ENCODE data around the gene CLIP4.
"Not testable (repeated sequence)": the region's sequence is repeated elsewhere in the genome, so short reads cannot be mapped to it uniquely, and the experiment has no call there.

CLIP4 gene

DNA sequence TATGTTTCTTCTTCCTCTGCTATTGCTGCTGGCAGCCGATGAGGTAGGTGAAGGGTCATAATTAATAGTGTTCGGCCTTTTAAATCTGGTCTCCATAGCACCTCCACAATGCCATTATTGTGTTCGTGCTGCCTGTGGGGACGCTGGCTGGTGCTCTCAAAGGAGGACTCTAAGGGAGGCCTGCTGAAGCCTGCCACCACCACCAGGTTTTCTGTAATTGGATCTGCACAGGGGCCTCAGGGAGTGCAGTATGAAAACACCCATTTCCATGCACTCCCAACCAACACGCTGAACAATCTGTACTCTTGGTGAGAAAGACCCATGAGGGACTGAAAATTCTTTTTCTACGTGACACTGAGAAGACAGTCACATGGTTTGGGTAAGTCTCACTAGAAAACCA lies 17.6 kb upstream of the CLIP4 start:
- in situ Hi-C loops (cut with MboI; ENCODE audit: low sequenced_read_pairs): no loop called here

DNA sequence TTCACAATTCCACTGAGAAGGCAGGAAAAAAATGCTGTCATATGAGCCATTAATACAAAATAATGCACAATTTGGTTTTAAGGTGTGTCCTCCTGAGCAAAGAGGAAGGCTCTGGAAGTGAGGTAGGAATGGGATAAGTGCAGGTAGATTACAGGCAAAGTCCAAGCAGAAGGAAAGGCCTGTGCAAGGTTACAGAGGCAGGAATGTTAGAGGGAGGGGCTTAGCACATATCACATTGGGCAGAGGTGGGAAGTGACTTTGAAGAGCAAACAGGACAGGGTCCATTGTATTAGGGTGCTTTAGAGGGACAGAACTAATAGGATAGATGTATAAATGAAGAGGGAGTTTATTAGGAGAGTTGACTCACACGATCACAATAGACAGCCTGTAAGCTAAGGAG lies 14.7 kb upstream of the CLIP4 start:
- in situ Hi-C loops (cut with MboI; ENCODE audit: low sequenced_read_pairs): no loop called here

DNA sequence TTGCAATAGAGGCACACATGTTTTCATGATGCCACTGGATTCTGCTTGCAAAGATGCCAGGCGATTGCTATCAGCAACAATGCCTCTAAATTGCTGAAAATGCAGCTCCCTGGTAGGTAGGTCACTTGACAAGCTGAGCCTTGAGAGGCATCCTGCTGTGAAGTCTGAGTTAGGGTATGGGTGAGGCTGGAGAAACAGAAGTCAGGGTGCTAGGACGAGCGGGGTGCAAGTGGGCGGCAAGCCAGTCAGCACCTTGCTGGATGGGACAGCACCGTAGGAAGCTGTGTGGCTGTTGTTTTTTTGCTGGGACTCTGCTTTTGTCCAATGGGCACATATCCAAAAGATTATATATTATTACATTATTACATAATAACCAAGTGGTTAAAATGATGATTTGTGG lies 10.5 kb upstream of the CLIP4 start:
- in situ Hi-C loops (cut with MboI; ENCODE audit: low sequenced_read_pairs): no loop called here

DNA sequence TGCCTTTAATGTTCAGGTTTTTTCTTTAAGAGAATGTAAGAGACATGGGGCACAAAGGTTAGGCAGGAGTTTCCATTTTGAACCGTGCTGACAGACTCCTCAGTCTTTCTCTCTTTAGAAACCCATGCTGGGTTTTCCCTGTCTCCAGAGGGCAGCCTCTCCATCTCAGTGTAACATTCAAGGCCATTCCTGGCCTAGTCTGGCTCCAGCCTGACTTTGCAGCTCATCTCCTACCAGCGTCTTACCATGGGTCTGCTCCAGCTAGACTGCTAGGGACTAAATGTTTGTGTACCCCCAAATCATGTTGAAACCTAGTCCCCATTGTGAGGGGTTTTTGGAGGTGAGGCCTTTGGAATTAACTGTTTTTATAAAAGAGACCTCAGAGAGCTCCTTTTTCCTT lies 9.8 kb upstream of the CLIP4 start:
- in situ Hi-C loops (cut with MboI; ENCODE audit: low sequenced_read_pairs): no loop called here

DNA sequence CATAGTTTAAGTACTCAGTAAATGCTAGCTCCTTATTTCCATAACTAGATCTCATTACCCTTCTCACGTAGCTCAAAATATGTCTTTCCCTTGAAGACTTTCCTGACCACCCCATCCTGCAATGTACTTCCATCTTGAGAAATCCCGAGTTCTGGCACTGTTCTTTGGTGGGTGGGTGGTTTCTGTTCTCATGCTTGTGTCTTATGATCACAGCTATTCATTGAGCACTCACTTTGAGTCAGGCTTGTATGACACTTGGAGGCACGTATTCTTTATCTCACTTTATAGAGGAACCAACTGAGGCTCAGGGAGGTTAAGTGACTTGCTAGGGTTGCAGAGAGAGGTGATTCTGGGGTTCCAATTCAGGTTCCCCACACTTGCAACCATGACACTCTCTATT lies 9.0 kb upstream of the CLIP4 start:
- in situ Hi-C loops (cut with MboI; ENCODE audit: low sequenced_read_pairs): no loop called here

DNA sequence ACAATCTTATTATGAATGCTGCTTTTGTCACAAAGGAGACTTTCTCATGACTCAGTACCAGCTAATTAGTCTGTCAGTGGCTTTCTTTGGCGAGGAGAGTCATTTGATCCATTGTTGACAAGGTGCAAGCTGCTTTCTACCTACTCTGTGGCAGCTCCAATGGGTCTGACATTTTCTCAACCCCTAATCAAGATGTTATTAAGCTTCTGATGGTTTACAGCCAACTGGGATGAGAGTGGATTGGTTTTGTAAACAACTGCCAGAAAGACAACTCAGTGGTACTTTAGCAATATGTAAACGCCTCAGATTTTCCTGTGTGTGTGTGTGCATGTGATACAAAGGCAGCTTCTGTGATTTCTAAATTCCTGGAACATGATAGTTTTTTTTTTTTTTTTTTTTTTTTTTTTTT lies 8.2 kb upstream of the CLIP4 start:
- in situ Hi-C loops (cut with MboI; ENCODE audit: low sequenced_read_pairs): no loop called here

DNA sequence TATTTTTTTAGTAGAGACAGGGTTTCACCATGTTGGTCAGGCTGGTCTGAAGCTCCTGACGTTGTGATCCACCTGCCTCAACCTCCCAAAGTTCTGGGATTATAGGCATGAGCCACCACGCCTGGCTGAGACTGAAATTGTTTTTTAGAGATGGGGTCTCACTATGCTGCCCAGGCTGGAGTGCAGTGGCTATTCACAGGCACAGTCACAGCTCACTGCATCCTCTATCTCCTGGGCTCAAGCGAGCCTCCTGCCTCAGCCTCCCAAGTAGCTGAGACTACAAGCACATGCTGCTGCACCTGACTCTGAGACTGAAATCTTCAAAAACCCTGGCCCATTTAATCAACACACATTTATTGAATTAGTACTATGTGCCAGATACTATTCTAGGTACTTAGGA lies 7.7 kb upstream of the CLIP4 start:
- in situ Hi-C loops (cut with MboI; ENCODE audit: low sequenced_read_pairs): not testable (repeated sequence)

DNA sequence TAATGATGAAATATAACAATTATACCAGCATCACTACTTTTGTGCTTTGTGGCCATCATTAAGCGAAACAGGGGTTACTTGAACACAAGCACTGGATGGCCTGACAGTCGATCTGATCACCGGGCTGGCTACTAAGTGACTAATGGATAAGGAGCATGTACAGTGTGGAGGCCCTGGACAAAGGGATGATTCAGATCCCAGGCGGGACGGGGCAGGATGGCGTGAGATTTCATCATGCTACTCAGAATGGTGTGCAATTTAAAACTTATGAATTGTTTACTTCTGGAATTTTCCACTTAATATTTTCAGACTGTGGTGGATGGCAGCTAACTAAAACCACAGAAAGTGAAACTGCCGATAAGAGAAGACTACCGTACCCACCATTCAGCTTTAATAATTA lies 7.0 kb upstream of the CLIP4 start:
- in situ Hi-C loops (cut with MboI; ENCODE audit: low sequenced_read_pairs): no loop called here

DNA sequence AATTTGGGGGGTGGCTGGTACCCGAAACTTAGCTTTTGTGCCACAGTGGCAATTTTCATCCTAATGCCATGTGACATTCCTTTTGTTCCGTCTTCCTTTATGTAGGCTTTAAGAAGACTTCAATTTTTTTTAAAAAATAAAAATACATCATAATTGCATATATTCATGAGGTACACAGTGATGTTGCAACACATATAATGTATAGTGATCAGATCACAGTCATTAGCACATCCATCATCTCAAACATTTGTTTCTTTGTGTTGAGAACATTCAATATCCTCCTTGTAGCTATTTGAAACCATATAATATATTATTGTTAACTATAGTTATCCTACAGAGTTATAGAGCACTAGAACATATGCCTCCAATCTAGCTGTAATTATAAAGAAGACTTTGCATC lies 6.0 kb upstream of the CLIP4 start:
- in situ Hi-C loops (cut with MboI; ENCODE audit: low sequenced_read_pairs): no loop called here

DNA sequence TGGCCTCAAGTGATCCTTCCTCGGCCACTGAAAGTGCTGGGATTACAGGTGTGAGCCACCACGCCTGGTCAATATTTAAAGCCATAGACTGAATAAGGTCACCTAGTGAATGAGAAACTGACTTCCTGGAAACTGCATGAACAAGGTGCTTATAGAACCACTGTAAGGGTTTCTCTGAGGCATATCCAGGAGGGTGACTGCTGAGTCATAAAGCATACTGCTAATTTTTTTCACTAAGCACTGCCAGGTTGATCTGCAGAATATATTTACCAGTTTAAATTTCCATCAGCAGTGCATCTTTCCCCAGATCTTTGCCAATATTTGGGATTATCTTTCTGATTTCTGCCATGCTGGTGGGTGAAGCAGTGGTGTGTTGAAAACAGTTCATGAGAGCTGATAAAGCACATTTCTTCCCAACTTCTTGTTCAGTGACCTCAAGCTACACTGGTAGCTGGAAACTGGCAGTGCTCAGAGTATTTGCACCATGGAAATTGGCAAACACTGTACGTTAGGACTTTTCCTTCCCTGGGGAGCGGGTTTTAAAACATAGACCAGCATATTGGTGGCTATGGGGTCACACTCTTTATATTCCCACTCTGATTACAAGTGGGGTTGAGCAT lies 4.2 kb upstream of the CLIP4 start:
- in situ Hi-C loops (cut with MboI; ENCODE audit: low sequenced_read_pairs): no loop called here

DNA sequence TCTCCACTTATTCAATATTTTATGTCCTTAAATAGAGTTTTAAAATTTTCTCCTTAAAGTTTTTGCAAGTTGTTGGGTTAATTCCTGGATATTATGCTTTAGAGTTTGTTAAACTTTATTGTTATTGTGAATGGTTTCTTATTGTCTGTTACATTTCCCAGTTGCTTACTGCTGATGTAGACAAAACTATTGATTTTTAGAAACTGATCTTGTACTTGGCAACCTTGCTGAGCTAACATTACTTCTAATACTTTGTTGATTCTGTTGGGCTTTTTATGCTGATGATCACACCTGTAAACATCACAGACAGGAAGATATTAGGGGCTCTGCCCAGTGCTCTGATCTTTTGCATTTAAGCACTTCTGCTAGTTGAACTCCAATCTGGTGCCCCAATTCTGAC lies 2.8 kb upstream of the CLIP4 start:
- in situ Hi-C loops (cut with MboI; ENCODE audit: low sequenced_read_pairs): no loop called here

DNA sequence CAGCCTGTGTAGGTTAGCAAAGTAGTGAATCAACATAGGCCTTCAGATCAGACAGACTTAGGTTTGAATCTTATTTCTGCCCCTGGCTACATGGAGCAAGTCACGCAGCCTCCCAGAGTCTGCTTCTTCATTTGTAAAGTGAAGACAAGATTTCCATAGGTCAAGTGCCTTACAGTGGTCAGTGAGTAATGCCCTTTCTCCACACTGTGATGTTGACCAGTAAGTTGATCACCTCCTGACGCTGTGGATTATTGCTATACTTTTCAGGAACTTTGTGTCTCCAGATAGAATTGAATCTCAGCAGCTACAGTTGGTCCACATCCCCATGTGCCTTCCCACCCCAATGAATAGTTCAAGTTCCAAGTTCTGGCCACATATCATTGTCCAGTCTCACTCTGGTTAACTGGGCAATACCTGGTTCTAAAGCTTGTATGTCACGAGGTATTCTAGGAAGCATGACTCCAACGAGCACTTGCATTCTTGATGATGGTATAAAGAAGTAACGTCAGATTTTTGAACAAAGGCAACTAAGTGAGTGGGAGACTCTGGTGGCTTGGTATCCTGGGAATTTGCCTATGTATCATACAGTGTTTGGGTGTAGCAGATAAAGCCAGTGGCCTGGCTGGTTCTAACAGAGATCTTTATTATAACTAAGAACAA lies 2.1 kb upstream of the CLIP4 start:
- in situ Hi-C loops (cut with MboI; ENCODE audit: low sequenced_read_pairs): no loop called here

DNA sequence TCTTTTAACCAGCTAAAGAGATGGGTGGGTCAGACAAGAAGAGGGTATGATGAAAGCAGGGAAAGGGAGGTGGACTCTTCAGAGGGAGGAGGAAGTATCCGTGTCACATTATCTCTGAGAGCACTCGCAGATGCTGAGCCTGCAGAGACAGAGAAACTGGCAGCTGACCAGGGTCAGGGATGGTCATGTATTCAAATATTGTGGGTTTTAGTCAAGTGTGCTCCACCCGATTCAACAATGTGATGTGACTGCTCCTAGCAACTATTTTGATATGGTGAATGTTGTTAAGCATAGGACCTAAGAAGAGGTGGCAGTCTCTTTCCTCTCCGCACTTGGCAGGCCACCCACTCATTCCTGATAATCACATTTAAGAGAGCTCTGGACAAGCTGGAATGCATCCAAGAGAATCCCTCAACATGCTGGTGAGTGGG lies 1.3 kb upstream of the CLIP4 start:
- in situ Hi-C loops (cut with MboI; ENCODE audit: low sequenced_read_pairs): no loop called here

DNA sequence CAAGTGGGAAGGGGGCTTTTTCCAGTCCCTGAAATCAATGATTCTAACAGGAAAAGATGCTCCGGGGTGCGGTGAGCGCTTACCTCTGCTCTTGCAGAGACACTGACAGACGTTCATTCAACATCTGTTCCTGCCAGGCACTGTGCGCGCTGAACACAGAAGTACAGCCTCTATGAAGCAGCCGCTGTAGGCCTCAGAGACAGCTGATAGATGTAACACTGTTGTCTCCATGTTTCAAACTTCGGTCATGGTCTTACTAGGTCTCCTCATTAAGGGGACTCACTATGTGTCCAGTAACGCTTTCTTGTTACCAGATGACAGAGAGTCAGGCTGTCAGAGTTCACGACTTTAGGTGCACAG lies 649 bp upstream of the CLIP4 start:
- in situ Hi-C loops (cut with MboI; ENCODE audit: low sequenced_read_pairs): no loop called here

DNA sequence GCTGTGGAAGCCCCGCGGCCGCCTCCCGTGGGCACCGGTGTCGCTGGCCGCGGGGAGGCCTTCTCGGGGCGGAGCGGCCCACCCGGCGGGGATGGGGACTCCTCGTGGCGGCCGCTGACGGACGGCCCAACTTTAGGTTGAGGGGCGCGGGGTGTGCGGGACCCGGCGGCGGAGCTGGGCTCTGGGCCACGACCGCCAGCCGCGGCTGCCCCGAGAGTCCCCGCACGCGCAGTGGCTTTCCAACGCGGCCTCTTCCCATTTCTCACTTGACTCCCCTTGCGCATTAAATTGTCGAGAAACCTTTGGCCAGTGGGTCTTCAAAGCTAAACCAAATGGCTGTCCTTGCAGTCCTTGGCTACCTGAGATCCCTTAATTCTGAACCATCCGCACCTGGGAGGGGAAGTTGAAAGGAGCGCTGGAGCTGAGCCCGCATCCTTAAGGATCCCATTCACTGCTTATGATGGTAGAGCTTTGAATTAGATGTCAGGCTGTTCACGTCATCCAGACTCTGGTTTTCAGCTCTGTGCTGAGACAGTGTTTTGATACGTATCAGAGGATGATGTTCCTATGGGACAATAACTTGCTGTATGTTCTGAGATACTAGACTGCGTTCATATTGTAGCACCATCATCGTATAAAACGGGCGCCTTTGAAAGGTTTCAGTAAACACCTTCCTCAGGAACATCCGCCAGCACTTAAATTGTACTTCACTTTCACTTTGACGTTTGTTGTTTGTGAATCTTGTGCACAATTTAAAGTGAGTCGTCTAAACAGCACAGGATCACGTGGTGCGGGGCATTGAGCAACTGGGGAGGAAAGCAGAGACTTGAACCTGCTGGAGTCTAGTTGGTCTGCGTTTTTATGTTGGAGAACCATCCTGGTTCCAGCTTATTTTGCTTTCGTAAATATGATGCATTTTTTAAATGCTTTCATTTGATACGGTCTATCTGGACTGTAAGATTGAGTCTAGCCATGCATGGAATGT lies 874 bp downstream of the CLIP4 start:
- in situ Hi-C loops (cut with MboI; ENCODE audit: low sequenced_read_pairs): no loop called here

DNA sequence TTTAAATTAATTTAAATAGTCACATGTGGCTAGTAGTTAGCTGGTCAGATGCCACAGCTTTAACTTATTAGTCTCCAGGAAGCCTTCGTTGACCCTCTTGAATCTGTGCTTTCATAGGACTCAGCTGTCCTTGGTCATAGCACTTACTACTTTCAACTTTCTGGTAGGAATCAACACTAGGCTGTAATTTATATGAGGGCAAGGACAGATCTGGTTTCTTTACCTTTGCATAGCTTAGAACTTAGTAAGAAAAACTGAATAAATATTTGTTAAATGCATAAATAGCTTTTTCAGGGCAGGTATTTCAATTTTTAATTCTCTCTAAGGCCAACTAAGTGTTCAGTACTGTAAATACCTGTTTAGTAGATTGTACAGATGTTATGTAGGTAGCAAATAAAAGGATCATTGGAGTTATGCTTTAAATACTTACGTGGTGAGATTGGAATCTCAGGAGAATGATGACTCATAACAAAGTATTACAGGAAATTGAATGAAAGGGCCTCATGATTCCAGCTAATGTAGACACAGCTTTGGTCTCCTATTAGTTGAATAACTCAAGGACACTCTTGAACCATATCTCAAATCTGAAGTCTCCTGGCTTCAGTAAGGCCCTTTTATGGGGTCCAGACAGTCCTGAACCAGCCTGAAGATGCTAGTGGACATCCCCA lies 2.6 kb downstream of the CLIP4 start:
- in situ Hi-C loops (cut with MboI; ENCODE audit: low sequenced_read_pairs): no loop called here

DNA sequence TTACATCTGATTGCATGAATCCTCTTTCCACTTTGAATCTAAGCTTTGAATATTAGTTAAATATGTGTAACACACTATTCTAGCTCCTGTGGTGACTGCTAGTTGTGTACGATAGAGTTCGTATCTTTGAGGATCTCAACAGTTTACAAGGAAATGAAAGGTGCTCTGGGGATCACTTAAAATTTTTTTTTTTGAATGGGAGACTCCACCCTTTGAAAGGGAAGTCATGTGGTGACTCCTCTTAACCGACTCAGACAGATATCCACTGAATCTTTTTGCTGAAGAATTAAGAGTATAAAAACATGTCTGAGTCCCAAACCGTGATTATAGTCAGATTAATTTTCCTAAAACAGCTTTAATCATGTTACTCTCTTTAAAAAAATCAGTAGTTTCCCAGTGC lies 4.0 kb downstream of the CLIP4 start:
- in situ Hi-C loops (cut with MboI; ENCODE audit: low sequenced_read_pairs): no loop called here

DNA sequence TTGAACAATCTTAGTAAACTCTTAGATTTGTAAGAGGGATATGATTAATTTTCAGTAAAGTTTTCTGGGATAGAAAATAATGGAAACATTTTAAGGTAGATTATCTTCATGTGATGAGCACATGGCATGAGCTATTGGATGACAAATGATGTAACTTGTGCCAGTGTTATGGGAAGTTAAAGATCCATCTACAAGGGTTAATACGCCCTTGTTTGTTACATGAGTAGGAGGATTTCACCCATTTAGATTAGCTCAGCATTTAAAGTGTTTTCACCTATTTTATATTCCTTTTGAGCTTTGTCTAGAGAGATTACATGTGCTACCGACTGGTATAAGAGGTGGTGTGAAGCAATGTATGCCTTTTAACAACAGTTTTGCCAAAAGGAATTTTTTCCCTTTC lies 5.6 kb downstream of the CLIP4 start:
- in situ Hi-C loops (cut with MboI; ENCODE audit: low sequenced_read_pairs): no loop called here

DNA sequence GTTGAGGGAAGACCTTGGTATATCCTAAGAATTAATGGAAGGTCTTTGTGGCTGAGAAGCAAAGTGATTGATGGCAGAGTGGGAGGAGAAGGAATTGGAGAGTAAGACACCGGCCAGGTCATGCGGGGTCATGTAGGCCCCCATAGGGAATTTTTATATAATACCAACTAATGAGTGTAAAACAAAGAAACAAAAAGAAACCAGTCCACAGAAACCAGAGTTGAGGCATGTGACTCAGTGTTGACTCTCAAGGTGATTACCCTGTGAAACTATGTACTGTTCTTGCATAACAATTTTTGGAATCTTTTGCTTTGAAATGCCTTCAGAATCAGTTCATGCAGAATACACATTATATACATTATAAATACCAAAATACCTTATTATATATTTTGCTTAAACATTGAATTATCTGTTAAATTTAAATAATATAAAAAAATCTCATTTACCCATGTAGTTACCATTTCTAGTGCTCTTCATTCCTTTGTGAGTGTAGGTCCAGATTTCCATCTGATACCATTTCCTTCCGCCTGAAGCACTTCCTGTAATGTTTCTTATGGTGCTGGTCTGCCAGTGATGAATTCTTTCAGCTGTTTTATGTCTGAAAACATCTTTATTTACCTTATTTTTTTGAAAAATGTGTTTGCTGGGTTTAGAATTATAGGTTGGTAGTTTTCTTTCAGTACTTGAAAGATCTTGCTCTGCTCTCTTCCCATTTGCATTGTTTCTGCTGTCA lies 8.6 kb downstream of the CLIP4 start:
- in situ Hi-C loops (cut with MboI; ENCODE audit: low sequenced_read_pairs): no loop called here

DNA sequence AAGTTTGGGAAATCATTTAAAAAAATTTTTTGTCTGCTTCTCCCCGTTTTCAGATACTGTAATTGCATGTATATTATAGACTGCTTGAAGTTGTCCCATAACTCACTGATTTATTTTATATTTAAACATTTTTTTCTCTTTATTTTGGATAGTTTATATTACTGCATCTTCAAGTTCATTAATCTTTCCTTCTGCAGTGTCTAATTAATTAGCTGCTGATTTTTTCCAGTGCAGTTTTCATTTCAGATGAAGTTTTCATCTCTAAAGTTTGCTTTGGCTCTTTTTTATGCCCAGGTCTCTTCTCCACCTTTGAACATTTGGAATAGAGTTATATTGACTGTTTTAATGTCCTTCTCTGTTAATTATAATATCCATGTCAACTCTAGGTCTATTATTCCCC lies 9.3 kb downstream of the CLIP4 start:
- in situ Hi-C loops (cut with MboI; ENCODE audit: low sequenced_read_pairs): no loop called here

All from hTERT RPE-1 (cell line).